GM18526 (cell line): ENCODE results near the gene ADRB1.

Experiments
- POLR2A ChIP-seq: IDR thresholded peaks from 3 replicates; pipeline ENCODE4 v1.6.1; 2011; ENCODE audit not compliant: insufficient read length; ENCODE audit errors: extremely low read depth

Gene ADRB1

DNA sequence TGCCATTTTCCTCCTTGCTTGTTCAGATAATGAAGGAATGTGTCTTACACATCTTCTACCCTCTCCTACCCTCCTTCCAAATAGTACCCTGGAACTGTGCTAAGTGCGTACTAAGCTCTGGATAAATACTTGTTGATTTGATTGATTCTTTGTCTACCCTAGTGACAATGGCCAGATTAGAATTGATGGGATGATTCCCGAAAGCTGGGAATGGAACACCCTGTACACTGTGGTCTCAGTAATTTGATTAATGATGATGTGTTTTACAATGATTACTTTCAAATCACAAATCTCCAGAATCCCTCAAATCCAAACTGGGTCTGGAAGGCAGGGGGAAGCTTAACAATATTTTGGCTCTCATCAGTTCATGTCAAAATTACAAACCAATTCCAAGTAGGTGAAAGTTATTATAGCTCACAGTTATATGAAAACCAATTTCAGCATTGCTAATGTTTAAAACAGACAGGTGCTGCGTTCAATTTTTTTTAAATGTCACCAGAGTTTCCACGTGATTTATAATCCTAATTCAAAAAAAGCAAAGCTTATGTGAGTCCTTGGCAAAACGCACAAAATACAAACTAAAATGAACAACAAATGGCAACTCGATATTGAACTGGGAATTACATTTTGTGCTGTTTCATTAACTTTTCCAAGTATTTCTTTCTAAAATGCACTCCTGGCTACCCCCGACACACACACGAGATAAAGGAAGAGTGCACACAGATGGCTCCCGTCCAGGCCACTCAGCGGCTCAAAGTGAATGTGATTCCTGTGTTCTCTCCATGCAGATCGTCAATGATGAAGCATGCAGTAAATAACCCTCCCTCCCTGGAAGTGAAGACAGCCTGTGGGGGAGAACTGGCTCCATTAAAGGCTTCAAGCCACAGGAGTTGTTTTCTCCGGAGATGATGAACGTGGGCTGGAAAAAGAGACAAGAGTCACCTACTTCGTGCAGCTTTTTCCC is 21.7 kb upstream of the ADRB1 start:
- TF ChIP-seq POLR2A, result no peak

DNA sequence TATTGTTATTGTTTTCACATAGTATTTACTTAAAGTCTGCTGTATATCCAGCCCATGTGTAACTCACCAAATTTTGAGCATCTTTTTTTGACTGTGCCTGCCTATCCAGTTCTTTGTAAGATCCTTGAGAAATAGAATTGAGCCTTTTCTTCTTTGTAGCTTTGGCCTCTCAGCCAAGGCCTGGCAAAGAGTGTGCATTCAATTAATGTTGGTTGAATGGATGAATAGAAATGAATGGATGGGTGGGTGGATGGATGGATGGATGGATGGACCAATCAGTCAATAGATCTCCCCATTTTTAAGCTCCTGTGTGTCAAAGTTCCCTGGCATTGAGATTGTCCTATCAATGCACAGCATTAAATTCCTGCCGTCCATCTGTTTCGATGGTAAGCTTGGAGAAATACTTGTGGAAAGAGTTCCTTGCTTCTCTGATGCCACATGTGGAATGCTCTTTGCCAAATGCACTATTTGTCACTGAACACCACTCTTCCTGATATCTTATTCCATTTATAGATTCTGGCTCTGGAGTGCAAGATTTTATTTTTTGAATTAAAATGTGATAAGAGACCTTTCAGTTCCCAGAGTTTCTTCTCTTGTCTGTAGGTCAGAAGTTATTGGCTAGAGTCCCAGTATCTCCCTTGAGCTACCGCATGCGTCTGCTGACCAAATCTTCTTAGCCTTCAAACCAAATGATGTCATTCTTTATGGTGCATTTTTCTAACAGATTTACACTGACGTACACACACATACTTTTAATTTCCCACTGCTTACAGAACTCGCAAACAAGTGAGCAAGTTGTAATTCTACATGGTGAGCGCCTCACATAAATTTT is 20.7 kb upstream of the ADRB1 start:
- TF ChIP-seq POLR2A, result no peak

DNA sequence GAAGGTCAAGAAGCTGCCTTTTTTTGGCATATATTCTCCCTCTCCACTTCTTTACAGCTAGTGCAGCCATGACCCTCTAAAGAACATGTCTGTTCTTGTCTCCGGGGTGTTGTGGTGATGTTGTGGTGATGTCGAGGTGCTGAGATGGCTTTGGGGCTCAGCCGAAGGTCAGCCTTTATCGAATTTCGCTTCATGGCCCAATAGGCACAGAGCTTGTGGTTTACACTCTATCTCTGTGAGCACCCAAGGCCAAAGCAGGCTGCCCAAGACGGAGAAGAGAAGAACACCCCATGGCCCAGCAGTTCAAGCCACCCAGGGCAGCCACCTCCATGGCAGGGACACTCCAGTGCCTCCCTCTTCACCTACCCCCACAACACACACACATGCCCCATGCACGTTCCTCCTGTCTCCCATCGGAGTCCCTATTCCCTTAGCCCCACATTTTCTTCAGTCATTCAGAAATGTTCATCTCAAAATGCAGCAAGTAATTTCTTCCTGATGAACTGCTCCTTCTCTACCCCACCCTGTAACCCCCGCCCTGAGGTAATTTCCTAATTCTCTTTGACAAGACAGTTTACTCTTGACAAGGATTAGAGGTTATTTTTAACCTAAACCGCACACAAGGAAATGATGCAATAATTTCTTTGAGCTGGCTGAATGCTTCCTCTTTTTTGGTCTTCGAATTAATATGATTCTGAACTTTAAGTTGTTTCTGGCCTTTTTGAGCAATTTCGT is 18.6 kb upstream of the ADRB1 start:
- TF ChIP-seq POLR2A, result peak; percentile 34

DNA sequence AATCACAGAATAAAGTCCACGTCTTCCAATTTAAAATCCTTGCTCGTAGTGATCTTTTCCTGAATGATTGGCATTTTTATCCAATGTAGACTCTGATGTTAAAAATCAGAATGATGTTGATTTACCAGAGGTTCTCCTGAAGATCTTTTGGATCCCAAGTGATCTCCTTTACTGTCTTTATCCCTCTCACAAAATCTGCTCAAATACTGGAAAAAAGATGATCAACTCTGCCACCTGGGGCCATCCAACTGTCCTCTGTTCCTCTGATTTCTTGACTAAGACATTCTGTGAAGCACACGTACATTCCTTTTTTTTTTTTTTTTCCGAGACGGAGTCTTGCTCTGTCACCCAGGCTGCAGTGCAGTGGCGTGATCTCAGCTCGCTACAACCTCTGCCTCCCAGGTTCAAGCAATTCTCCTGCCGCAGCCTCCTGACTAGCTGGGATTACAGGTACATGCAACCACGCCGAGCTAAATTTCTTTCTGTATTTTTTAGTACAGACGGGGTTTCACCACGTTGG is 18.0 kb upstream of the ADRB1 start:
- TF ChIP-seq POLR2A, result no peak

DNA sequence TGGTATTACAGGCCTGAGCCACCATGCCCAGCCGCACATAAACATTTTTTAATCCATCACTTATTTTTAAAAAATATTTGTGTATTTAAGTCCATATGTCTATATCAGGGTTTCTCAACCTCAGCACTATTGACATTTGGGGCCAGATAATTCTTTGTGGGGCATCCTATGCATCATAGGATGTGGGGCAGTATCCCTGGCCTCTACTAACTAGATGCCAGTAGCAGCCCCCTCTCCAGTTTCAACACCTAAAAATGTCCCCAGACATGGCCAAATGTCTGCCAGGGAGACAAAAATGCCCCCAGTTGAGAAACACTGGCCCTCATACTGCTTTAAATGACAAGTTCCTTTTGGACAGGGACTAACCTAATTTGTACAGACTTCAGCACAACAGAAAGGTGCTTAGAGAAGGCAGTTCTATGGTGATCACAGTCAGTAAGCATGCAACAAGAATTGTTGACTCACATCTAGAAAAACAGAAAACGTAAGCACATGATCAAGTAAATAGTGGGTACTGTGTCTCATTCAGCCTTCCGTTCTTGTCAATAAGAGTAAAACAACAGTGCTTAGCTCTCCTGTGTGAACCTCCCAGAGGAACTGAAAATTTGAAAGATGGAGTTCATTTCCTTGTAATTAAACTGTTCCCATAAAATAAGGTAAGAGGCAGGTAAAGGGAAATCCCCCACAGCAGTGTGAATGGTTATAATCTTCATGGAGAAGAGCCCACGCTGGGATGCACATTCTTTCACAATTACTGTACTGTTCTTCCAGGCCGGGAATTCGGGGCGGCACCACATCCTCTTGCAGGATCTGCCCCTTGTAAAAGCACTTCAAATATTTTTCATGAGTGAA is 17.3 kb upstream of the ADRB1 start:
- no peak for TF ChIP-seq POLR2A

DNA sequence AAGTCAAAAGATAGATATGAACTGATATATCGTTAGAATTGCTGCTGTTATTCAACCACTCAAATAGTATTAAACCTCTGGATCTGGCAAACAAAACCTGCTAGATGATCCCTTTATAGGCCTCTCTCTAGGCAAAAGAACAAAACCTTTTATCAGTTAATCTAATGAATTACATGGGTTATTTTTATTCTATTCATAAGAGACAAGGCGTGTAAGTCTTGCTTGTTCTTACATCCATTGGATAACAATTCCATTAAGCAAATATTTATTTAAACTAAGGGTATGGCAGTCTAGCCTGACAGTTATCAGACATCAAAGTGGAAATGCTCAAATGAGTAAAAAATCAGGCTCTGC is 16.6 kb upstream of the ADRB1 start:
- no peak for TF ChIP-seq POLR2A

DNA sequence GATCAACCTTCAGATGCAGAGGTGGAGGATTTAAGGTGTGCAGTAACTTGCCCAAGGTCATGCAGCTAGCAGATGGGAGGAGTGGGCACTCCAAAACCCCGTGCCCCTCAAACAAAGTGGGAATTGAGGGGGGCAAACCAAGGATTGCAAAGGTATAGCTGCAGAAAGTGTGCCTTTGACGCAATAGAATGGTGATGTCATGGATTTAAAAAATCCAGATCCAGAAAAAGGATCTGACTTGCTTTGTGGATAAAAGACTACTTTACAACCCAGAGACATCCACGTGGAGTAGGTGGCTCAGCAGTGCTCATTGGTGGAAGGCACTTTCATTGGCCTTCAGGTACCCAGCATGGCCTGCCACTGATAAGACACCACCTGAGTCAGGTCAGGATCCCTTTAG is 15.7 kb upstream of the ADRB1 start:
- TF ChIP-seq POLR2A, result no peak

DNA sequence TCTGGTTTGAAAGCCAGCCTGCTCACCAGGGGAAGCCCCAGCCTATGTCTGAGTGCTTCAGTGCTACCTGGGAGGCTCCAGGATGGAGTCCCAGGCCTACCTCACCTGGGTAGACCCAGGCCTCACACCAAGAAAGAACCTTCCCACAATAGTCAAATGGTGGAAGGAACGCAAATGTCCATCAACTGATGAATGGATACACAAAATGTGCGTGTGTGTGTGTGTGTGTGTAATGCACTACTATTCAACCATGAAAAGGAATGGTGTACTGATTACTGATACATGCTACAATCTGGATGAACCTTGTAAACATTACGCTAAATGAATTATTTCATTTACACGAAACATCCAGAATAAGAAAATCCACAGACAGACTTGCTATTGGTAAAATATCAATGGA is 15.2 kb upstream of the ADRB1 start:
- no peak for TF ChIP-seq POLR2A

DNA sequence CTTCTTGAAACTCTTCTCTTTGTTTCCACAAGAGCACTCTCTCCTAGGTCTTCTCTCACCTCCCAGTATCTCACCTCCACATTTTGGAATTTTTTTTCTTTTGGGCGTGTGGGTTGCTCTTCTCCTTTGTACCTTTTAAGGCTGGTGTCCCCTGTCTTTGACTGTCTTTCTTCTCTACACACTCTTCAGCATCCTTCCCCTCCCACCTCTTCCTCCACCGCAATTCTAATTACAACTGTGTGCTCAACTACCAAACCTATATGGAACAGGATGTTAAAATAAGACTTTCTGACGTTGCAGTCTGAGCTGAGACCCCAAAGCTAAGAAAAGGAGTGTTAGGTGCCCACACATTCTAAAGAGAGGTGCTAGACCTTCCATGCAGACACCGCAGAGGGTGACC is 14.0 kb upstream of the ADRB1 start:
- TF ChIP-seq POLR2A, result no peak

DNA sequence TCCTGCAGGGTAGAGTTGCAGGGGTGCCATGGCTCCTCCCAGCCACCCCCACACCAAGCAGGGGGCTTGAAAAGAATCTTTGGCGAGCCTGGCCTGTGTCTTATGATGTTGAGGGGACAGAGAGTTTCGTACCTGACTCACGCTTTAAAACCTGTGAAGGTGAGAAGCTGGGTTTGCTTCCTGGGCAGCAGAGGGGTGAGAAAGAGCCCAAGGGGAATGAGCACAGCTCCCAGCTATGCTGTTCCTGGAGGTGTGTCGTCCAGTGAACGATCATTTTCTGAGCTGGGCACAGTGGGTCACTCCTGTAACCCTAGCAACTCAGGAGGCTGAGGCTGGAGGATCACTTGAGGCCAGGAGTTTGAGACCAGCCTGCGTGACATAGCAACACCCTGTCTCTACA is 13.5 kb upstream of the ADRB1 start:
- no peak for TF ChIP-seq POLR2A

DNA sequence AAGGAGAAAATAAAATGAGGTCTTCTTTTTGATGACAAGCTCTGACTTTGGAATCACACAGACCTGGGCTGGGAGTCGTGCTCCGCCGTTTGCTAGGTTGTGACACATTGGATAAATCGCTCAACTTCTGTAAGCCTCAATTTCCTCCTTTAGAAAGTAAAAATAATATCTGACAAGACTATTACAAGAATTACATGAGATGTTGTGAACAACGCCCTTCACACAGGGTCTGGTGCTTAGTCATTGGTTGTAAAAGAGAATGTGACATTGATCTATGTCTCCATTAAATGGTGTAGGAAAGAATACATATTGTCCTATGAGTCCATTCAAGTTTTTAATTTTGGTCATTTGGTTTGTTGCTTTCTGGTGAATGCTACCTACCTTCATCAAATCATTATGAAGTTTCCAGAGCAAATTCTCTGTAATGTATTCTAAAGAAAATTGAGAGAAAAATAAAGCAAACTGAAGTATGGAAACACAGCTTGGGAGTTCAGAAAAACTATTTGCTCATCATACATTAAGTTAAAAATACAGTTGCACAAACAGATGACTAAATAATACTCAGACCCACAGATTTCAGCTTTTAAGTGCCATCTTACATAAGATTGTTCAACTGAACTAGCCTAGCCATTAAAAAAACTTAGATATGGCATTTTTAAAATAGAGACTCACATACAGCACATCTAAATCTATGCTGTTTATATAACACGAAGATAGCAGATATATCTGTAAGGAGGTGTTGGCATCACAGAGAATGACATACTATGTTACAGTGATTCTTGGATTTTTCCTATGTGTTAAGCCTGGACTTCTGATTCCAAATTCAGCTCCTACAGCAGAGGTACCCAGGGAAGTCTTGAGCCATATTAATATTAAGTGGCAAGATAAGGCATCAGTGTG is 12.3 kb upstream of the ADRB1 start:
- TF ChIP-seq POLR2A, result no peak

DNA sequence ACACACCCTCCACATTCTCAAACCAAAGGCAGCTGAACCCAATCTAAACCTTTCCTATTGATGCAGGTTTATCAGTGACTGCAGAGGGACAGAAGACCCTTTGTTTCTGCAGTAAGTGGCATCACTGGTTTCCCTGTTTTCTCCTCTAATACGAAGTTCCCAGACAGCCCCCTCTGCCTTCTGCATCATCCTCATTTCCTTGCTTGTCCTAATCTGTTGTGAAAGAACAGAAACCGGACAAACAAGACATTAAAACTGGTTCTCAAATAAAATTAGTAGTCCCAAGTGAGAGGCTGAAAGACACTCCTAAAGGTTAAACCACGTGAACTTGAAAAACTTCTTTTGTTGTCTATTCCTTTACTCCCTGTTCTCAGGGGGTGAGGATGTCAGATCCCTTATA is 10.1 kb upstream of the ADRB1 start:
- TF ChIP-seq POLR2A, result no peak

DNA sequence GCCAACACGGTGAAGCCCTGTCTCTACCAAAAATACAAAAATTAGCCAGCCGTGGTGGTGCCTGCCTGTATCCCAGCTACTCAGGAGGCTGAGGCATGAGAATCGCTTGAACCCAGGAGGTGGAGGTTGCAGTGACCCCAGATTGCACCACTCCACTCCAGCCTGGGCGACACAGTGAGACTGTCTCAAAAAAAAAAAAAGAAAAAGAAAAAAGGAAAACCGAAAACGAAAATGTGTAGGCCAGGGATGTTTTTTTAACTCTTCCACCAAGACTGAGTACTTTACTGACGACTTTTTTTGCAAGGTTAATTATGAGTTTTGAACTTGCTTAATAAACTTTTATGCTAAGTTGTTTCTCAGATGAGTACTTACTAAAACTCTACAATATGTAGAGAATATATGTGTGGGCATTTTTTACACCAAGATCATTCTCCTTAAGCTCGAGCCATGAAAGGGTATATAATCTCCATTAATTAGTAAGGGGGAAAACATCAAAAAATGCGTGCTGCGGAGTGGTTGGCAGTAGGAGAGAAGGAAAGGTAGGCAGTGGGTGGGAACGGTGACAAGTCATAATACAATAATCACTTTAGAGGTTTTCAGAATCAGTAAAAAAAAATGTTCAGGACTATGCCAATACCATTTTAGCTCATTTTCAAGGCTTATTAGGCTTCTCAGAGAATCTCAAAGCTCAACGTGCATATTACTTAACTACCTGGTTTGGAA is 8.6 kb upstream of the ADRB1 start:
- no peak for TF ChIP-seq POLR2A
